Measurements from ENCODE around the gene ZNF487.
"Not testable (repeated sequence)": the region's sequence is repeated elsewhere in the genome, so short reads cannot be mapped to it uniquely, and the experiment has no call there.

The ZNF487 gene

DNA sequence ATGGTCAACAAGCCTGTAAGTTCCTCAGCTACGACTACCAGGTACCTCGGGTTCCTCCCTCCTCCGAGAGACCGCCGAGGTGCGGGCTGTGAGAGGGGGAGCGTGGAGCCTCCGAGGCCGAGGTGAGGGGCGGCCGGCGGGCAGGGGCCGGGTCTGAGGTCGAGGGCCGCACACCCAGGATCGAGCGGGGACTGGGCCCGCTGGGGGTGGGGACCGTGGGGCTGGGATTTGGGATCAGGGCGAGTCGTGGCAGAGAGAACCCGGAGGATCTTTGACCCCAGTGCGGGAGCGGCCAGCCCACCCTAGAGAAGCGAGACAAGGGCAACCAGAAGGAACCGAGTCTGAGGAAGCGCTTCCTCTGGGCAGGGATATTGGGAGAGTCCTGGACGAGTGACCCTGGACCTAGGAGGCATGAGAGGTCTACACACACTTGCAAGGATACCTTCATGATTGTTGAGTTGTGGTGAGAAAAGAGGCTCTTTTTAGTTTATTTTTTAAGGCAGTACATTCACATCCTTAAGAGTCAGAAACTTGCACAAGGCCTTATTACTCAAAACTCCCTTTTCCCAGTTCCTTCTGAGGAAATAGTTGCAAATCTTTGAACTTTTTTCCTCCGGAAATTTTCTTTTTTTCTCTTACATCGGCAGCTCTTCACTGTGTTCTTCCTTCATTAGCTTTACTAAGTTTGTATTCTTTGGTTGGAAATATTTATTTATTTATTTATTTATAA lies 395 bp downstream of the ZNF487 start:
- no peak for DNase-seq (ENCODE audit: low read depth in 2 of 2)

DNA sequence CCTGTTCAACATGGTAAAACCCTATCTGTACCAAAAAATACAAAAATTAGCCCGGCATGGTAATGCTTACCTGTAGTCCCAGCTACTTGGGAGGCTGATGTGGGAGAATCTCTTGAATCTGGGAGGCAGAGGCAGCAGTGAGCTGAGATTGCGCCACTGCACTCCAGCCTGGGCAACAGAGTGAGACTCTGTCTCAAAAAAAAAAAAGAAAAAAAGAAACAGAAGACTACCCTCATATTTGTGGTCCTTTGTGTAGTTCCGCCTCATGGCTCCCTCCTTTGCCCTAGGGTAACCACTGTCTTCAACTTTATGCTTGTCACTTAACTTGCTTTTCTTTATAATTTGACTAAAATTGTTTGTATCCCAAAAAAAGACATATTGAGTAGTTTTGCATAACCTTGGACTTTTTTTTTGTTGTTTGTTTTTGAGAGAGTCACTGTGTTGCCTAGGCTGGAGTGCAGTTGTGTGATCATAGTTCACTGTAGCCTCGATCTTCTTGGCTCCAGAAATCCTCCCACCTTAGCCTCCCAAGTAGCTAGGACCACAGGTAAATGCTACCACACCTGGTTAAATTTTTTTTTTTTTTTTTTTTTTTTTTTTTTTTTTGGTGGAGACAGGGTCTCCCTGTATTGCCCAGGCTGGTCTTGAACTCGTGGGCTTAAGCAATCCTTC lies 3.7 kb downstream of the ZNF487 start:
- no peak for DNase-seq (ENCODE audit: low read depth in 2 of 2)

DNA sequence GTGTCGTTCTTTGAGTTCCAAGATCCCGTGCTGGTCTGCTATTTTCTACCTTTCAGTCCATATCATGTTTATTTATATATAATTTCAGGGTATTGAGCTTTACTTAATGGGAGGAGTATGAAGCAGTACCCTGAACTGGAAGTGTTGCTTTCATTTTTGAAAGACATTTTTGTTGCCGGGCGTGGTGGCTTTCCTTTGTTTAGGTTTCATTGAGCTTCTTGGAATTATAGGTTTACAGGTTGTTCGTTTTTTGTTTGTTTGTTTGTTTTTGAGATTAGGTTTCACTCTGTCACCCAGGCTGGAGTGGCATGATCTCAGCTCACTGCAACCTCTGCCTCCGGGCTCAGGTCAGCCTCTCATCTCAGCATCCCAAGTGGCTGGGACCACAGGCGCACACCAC lies 7.4 kb downstream of the ZNF487 start:
- DNase-seq (ENCODE audit: low read depth in 2 of 2) = no peak

DNA sequence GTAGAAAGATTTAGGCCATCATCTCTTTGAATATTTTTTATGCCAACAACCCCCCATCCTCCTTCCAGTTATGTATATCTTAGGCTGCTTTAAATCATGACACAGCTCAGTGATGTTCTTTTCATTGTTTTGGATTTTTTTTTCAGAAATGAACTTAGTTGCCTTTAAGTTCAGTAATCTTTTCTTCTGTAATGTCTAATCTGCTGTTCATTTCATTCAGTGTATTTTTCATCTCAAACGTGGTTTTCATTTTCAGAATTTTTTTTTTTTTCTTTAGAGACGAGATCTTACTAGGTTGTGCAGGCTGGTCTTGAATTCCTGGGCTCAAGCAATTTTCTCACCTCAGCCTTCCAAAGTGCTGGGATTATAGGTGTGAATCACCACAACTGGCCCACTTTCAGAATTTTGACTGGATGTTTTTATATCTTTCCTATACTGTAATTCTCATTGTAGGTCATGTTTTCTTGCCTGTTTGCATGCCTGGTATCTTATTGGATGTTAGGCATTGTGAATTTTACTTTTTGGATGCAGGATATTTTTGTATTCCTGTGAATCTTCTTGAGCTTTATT lies 8.1 kb downstream of the ZNF487 start:
- no peak for DNase-seq (ENCODE audit: low read depth in 2 of 2)

DNA sequence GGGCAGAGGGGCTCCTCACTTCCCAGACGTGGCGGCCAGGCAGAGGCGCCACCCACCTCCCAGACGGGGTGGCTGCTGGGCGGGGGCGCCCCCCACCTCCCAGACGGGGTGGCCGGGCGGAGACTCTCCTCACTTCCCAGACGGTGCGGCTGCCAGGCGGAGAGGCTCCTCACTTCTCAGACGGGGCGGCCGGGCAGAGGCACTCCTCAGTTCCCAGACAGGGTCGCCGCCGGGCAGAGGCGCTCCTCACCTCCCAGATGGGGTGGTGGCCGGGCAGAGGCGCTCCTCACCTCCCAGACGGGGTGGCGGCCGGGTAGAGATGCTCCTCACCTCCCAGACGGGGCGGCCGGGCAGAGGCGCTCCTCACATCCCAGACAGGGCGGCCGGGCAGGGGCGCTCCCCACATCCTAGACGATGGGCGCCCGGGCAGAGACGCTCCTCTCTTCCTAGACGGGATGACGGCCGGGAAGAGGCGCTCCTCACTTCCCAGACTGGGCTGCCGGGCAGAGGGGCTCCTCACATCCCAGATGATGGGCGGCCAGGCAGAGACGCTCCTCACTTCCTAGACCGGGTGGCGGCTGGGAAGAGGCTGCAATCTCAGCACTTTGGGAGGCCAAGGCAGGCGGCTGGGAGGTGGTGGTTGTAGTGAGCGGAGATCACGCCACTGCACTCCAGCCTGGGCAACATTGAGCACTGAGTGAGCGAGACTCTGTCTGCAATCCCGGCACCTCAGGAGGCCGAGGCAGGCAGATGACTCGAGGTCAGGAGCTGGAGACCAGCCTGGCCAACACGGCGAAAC lies 9.5 kb downstream of the ZNF487 start:
- DNase-seq (ENCODE audit: low read depth in 2 of 2) = not testable (repeated sequence)

DNA sequence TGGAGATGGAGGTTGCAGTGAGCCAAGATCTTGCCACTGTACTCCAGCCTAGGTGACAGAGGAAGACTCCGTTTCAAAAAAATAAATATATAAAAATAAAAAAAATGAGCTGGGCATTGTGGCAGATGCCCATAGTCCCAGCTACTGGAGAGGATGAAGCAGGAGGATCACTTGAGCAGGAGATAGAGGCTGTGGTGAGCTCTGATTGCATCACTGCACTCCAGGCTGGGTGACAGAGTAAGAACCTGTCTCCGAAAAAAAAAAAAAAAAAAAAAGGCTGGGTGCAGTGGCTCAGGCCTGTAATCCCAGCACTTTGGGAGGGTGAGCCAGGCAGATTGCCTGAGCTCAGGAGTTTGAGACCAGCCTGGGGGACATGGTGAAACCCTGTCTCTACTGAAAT lies 11.8 kb downstream of the ZNF487 start:
- no peak for DNase-seq (ENCODE audit: low read depth in 2 of 2)

DNA sequence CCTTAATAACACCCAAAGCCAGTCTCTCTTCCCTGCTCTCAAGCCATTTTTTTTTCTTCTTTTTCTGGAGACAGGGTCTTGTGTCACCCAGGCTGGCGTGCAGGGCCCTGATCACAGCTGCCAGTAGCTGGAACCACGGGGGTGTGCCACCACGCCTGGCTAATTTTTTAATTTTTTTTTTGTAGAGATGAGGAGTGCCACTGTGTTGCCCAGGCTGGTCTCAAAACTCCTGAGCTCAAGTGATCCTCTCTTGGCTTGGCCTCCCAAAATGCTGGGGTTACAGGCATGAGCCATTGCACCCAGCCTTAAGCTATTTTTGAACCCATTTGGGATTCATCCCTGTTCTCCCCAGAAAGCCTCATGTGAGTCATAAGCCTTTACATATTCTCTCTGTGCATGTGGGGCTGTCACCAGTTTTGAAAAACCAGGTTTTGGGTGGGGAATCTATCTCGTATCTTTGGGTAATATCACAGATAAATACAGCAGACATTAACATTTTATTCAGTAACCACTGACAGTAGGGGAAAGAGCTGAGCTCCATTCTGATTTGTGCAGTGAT lies 15.5 kb downstream of the ZNF487 start:
- DNase-seq (ENCODE audit: low read depth in 2 of 2) = no peak

DNA sequence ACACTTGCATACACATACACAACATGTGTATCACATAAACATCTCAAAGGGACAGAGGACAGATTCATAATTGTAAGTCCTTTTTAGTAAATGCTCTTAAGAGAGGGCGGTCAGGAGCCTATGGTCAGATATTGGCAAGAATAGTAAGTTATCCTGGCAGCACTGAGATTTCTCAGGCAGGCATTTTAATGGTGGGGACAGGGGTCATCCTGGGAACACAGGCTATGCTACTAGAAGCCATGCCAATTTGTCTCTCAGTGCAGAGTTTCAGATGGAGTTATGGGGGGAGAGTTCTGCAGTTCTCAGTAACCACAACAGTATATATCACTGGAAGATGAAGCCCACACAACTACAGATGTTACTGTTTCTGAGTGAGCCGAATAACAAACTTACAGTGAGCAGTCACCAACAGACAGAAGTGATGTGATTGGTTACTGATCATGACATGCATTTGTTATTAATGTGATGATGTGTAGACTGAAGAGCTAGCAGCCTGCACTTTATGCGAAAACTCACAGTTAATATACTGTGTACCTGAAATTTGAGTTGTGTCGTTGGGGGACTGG lies 16.4 kb downstream of the ZNF487 start:
- DNase-seq (ENCODE audit: low read depth in 2 of 2) = no peak

DNA sequence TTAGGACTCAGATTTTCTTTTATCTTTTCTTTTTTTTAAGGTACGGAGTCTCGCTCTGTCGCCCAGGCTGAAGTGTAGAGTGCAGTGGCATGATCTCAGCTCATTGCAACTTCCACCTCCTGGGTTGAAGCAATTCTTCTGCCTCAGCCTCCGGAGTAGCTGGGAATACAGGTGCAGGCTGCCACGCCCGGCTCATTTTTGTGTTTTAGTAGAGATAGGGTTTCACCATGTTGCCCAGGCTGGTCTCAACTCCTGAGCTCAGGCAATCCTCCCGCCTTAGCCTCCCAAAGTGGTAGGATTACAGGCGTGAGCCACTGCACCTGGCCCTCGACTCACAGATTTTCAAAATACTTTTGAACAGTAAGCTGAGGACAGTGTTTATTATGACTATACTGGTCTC lies 17.1 kb downstream of the ZNF487 start:
- not testable (repeated sequence) for DNase-seq (ENCODE audit: low read depth in 2 of 2)

DNA sequence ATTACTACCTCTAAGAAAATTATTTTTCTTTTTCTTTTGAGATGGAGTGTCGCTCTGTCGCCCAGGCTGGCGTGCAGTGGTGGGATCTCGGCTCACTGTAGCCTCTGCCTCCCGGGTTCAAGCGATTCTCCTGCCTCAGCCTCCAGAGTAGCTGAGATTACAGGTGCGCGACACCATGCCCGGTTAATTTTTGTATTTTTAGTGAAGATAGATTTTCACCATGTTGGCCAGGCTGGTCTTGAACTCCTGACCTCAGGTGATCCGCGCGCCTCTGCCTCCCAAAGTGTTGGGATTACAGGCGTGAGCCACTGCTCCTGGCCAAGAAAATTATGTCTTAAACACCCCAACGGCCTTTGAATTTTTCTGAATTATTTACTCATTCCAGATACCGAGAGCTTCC lies 19.6 kb downstream of the ZNF487 start:
- DNase-seq (ENCODE audit: low read depth in 2 of 2) = not testable (repeated sequence)

DNA sequence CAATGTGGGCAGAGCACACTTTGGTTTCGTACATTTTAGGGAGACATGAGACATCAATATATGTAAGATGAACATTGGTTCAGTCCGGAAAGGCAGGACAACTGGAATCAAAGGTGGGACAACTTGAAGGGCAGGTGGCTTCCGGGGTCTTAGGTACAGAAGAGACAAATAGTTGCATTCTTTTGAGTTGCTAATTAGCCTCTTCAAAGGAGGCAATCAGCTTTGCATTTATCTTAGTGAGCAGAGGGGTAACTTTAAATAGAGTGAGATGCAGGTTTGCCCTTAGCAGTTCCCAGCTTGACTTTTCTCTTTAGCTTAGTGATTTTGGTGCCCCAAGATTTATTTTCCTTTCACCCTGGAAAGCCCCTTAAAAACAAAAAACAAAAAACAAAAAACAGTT lies 21.3 kb downstream of the ZNF487 start:
- DNase-seq (ENCODE audit: low read depth in 2 of 2) = no peak

DNA sequence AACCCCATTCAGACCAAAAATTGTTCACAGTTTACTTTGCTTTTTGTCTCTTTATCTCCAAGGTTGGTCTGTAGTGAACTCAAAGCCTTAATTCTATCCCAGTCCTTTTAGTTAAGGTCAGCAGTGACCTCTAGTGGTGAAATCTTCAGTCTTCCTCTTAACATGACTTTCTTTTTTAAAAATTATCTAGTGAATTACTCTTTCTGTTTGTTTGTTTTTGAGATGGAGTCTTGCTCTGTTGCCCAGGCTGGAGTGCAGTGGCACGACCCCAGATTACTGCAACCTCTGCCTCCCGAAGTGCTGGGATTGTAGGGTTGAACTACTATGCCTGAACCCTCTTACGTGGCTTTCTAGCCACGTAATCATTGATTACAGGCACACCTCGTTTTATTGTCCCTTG lies 25.0 kb downstream of the ZNF487 start:
- DNase-seq (ENCODE audit: low read depth in 2 of 2) = no peak

DNA sequence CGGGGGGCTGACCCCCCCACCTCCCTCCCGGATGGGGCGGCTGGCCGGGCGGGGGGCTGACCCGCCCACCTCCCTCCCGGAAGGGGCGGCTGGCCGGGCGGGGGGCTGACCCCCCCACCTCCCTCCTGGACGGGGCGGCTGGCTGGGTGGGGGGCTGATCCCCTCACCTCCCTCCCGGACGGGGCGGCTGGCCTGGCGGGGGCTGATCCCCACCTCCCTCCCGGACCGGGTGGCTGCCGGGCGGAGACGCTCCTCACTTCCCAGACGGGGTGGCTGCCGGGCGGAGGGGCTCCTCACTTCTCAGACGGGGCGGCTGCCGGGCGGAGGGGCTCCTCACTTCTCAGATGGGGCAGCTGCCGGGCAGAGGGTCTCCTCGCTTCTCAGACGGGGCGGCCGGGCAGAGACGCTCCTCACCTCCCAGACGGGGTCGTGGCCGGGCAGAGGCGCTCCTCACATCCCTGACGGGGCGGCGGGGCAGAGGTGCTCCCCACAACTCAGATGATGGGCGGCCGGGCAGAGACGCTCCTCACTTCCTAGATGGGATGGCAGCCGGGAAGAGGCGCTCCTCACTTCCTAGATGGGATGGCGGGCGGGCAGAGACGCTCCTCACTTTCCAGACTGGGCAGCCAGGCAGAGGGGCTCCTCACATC lies 28.3 kb downstream of the ZNF487 start:
- not testable (repeated sequence) for DNase-seq (ENCODE audit: low read depth in 2 of 2)

DNA sequence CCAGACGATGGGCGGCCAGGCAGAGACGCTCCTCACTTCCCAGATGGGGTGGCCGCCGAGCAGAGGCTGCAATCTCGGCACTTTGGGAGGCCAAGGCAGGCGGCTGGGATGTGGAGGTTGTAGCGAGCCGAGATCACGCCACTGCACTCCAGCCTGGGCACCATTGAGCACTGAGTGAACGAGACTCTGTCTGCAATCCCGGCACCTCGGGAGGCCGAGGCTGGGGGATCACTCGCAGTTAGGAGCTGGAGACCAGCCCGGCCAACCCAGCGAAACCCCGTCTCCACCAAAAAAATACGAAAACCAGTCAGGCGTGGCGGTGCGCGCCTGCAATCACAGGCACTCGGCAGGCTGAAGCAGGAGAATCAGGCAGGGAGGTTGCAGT lies 28.8 kb downstream of the ZNF487 start:
- not testable (repeated sequence) for DNase-seq (ENCODE audit: low read depth in 2 of 2)

DNA sequence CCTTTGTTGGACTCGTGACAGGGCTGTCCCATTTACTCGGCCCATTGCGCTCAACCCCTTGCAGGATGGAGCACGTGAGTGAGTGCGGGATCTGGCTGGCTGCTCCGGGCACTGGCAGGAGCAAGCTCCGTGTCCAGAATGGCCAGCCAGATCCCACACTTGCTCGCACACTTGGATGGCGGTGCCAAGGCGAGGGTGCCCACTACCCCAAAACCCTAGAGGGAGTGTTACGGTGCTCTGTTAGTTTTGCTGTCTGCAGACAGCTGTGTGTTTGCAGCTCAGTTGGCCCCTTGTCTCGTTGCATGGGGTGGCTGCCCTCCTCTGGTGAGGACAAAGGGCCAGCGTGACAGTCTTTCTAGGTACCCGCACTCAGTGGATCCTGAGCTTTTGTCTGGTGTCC lies 34.2 kb downstream of the ZNF487 start:
- DNase-seq (ENCODE audit: low read depth in 2 of 2) = no peak

DNA sequence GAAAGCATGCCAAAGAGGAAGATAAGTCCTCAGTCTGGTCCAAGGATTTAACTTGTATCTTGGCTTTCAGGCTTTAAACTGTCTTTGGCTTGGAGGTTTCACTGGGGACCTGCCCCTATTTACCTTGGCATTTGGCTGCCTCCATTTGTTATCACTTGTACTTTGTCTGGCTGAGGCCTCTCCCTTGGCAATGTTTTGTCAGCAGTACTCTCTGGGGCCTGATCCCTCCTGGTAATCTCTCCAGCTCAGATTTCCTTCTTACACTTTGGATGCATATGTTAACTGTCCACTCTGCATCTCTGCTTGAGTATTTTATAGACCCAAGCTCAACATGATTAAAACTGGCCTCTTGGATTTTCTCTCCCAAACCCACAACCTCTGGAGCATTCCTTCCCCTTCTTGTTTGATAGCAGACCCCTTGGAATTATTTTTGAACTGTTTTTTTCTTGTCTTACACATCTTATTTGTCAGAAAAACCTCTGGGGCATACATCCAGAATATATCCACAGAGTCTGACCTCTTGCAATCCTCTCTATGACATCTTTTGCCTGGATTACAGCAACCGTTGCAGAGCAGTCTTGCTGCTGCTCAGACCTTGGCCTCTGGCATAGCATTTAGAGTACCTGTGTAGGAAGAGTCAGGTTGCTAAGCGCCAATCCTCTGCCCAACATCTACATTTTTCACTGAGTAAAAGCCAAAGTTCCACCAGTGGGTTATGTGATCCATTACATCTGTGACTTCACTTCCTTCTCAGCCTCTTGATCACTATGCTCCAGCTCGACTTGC lies 35.2 kb downstream of the ZNF487 start:
- no peak for DNase-seq (ENCODE audit: low read depth in 2 of 2)

DNA sequence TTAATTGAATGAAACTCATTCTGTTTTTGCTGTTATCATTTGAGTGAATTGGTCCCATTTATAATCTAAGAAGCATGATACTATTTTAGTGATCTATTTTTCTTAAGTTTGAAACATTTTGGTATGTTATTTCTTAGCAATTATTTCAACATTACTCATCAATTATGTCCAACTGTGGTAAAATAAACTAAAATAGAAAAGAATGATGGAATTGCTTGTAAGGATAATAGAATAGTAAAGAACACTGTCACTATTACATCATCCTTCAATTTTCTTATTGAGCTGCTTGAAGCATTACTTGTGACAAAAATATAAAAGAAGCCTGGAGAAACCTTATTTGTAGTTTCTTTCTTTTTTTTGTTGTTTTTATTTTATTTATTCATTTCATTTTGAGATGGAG lies 42.4 kb downstream of the ZNF487 start:
- no peak for DNase-seq (ENCODE audit: low read depth in 2 of 2)

DNA sequence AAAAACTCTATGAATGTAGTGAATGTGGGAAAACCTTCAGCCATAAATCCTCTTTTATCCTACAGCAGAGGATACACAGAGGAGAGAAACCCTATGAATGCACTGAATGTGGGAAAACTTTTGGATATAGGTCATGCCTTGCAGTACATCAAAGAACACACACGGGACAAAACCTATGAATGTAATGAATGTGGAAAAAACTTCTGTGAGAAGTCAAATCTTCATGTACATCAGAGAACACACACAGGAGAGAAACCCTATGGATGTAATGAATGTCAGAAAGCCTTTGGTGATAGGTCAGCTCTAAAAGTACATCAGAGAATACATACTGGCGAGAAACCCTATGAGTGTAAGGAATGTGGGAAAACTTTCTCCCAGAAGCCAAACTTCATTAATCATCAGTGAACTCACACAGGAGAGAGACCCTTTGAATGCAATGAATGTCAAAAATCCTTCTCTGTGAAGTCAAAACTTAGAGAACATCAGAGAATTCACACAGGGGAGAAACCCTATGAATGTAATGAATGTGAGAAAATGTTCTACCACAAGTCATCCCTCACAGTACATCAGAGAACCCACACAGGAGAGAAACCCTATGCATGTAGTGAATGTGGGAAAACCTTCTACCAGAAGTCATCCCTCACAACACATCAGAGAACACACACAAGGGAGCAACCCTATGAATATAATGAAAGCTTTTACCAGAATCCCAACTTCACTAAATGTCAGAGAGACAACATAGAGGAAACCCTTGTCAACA lies 45.6 kb downstream of the ZNF487 start:
- DNase-seq (ENCODE audit: low read depth in 2 of 2) = no peak

DNA sequence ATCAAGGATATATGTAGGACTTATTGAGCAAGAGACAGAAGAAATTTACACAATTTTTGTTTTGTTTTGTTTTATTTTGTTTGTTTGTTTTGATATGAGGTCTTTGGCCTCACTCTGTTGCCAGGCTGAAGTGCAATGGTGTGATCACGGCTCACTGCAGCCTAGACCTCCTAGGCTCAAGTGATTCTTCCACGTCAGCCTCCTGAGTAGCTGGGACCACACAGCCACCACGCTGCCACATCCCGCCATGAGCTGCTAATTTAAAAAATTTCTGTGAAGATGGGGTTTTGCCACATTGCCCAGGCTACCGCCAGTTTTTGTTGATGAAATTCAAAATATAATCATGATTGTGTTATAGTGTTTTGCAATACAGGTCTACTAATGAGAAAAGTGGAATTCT lies 54.9 kb downstream of the ZNF487 start:
- no peak for DNase-seq (ENCODE audit: low read depth in 2 of 2)

DNA sequence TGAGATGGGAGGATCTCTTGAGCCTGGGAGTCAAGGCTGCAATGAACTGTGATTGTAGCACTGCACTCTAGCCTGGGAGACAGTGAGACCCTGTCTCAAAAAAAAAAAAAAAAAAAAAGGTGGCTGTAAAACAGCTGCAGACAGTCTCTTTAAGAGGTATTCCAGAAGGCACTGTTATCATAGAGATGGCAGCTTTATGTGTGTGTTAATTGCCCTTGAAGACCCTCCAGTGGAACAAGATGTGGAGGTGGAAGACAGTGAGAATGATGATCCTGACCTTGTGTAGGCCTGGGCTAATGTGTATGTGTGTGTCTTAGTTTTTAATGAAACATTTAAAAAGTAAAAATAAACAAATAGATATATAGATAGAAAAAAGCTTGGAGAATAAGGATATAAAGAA lies 66.0 kb downstream of the ZNF487 start:
- DNase-seq (ENCODE audit: low read depth in 2 of 2) = no peak

Data from stimulated activated CD8-positive, alpha-beta memory T cell treated with anti-CD3 and anti-CD28 coated beads, Interleukin-15, amount 100 ng/mL, for 48 hours (primary cell).